ENCODE results near the gene IL3RA.

DNA sequence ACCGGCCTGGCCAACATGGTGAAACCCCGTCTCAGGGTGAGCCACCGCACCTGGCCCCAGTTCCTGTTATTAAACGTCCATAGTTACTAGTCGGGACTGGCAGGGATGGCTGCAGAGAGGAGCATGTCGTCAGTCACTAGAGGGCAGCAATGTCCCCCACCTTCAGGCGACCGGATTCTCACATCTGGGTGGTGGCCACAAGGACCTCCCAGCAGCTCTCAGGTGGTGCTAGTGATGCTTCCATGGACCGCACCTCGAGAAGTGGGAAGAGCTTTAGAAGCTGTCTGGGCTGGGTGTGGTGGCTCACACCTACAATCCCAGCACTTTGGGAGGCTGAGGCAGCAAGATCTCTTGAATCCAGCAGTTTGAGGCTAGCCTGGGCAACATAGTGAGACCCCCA, 13.3 kb upstream of the IL3RA start:
- TF ChIP-seq, protein P1, sequence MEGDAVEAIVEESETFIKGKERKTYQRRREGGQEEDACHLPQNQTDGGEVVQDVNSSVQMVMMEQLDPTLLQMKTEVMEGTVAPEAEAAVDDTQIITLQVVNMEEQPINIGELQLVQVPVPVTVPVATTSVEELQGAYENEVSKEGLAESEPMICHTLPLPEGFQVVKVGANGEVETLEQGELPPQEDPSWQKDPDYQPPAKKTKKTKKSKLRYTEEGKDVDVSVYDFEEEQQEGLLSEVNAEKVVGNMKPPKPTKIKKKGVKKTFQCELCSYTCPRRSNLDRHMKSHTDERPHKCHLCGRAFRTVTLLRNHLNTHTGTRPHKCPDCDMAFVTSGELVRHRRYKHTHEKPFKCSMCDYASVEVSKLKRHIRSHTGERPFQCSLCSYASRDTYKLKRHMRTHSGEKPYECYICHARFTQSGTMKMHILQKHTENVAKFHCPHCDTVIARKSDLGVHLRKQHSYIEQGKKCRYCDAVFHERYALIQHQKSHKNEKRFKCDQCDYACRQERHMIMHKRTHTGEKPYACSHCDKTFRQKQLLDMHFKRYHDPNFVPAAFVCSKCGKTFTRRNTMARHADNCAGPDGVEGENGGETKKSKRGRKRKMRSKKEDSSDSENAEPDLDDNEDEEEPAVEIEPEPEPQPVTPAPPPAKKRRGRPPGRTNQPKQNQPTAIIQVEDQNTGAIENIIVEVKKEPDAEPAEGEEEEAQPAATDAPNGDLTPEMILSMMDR (conservative IDR thresholded peaks at IDR 0.05; ENCODE audit: low read length), result peak; percentile 74
- TF ChIP-seq EZH2phosphoT487 (IDR thresholded peaks at IDR 0.05; ENCODE audit: borderline replicate concordance, low read depth, low read length), result no peak

Data from OCI-LY7 (cell line).